H9 (cell line): ENCODE results near the gene ATP6V0A1. TPM values are rescaled to one million over a fixed set of nuclear protein-coding genes. Genes with fewer than 3 reads are reported as not detected.

Experiments
- DNase-seq: peaks from one replicate; pipeline ENCODE4 v3.0.0-alpha.2; 2017
- H2AFZ ChIP-seq: one replicate; pipeline ENCODE4 v1.6.1; 2013; ENCODE audit warnings: mild to moderate bottlenecking, low read length, control low read depth, moderate library complexity
- H2AK5ac ChIP-seq: 2 replicates; pipeline ENCODE4 v1.6.1; 2013; ENCODE audit warnings: low read length, control low read depth, mixed read lengths; ENCODE audit not compliant: insufficient read length
- H2BK120ac ChIP-seq: one replicate; pipeline ENCODE4 v1.6.1; 2013; ENCODE audit warnings: low read depth, mild to moderate bottlenecking, low read length, control low read depth, inconsistent platforms; ENCODE audit not compliant: poor library complexity, severe bottlenecking
- H2BK12ac ChIP-seq: 2 replicates; pipeline ENCODE4 v1.6.1; 2013; ENCODE audit warnings: low read length, control low read depth, mixed read lengths, low read depth; ENCODE audit not compliant: insufficient read length
- H2BK15ac ChIP-seq: 2 replicates; pipeline ENCODE4 v1.6.1; 2013; ENCODE audit warnings: low read depth, low read length, control low read depth
- H2BK20ac ChIP-seq: one replicate; pipeline ENCODE4 v1.6.1; 2013; ENCODE audit warnings: low read depth, mild to moderate bottlenecking, low read length, control low read depth, inconsistent platforms; ENCODE audit not compliant: poor library complexity, severe bottlenecking
- H2BK5ac ChIP-seq: 2 replicates; pipeline ENCODE4 v1.6.1; 2013; ENCODE audit warnings: low read length, control low read depth, mixed read lengths; ENCODE audit not compliant: insufficient read length
- H3K14ac ChIP-seq: 2 replicates; pipeline ENCODE4 v1.6.1; 2013; ENCODE audit warnings: low read length, control low read depth; ENCODE audit not compliant: insufficient read depth
- H3K18ac ChIP-seq: 2 replicates; pipeline ENCODE4 v1.6.1; 2013; ENCODE audit warnings: low read depth, mild to moderate bottlenecking, mixed read lengths, low read length, control low read depth; ENCODE audit not compliant: insufficient read length
- H3K23ac ChIP-seq: 2 replicates; pipeline ENCODE4 v1.6.1; 2013; ENCODE audit warnings: low read length, control low read depth, mixed read lengths, low read depth; ENCODE audit not compliant: insufficient read length
- H3K23me2 ChIP-seq: 2 replicates; pipeline ENCODE4 v1.6.1; 2013; ENCODE audit warnings: low read depth, mild to moderate bottlenecking, mixed read lengths, low read length, control low read depth; ENCODE audit not compliant: insufficient read length, poor library complexity, severe bottlenecking
- H3K27ac ChIP-seq: 2 replicates; pipeline ENCODE4 v1.5.1; 2013; ENCODE audit warnings: low read length, control low read depth, mixed read lengths, low read depth; ENCODE audit not compliant: insufficient read length
- H3K27me3 ChIP-seq: 2 replicates; pipeline ENCODE4 v1.6.1; 2013; ENCODE audit warnings: low read length, control low read depth, inconsistent platforms; ENCODE audit not compliant: insufficient read depth
- H3K4ac ChIP-seq: 2 replicates; pipeline ENCODE4 v1.6.1; 2013; ENCODE audit warnings: low read depth, mild to moderate bottlenecking, control low read depth, inconsistent platforms, low read length, moderate library complexity
- H3K4me1 ChIP-seq: 2 replicates; pipeline ENCODE4 v1.6.1; 2013; ENCODE audit warnings: low read length, control low read depth, inconsistent platforms; ENCODE audit not compliant: insufficient read depth
- H3K4me2 ChIP-seq: 2 replicates; pipeline ENCODE4 v1.6.1; 2013; ENCODE audit warnings: low read length, control low read depth, mixed read lengths; ENCODE audit not compliant: insufficient read length, insufficient read depth
- H3K56ac ChIP-seq: 2 replicates; pipeline ENCODE4 v1.6.1; 2013; ENCODE audit warnings: low read depth, mild to moderate bottlenecking, mixed read lengths, low read length, control low read depth; ENCODE audit not compliant: insufficient read length
- H3K79me1 ChIP-seq: 2 replicates; pipeline ENCODE4 v1.6.1; 2013; ENCODE audit warnings: low read depth, mild to moderate bottlenecking, moderate library complexity, low read length, control low read depth, inconsistent platforms; ENCODE audit not compliant: insufficient read depth, poor library complexity, severe bottlenecking
- H3K79me2 ChIP-seq: 2 replicates; pipeline ENCODE4 v1.6.1; 2013; ENCODE audit warnings: low read length, control low read depth, inconsistent platforms; ENCODE audit not compliant: insufficient read depth
- H3K9ac ChIP-seq: 2 replicates; pipeline ENCODE4 v1.6.1; 2013; ENCODE audit warnings: low read length, control low read depth, mixed read lengths; ENCODE audit not compliant: insufficient read length; ENCODE audit errors: extremely low read depth
- H3K9me3 ChIP-seq: one replicate; pipeline ENCODE4 v1.6.1; 2013; ENCODE audit warnings: low read depth, low read length, inconsistent platforms; ENCODE audit not compliant: control insufficient read depth
- H3T11ph ChIP-seq: one replicate; pipeline ENCODE4 v1.6.1; 2013; ENCODE audit warnings: mild to moderate bottlenecking, low read length, control low read depth, inconsistent platforms
- H4K20me1 ChIP-seq: one replicate; pipeline ENCODE4 v1.6.1; 2013; ENCODE audit not compliant: control insufficient read depth, insufficient read length, insufficient read depth
- H4K5ac ChIP-seq: 2 replicates; pipeline ENCODE4 v1.6.1; 2013; ENCODE audit warnings: low read depth, mild to moderate bottlenecking, mixed read lengths, low read length, control low read depth; ENCODE audit not compliant: insufficient read length
- H4K8ac ChIP-seq: replicated peaks from 2 replicates; pipeline ENCODE4 v1.6.1; 2013; ENCODE audit warnings: low read length, control low read depth, mixed read lengths, low read depth; ENCODE audit not compliant: insufficient read length
- H4K91ac ChIP-seq: 2 replicates; pipeline ENCODE4 v1.6.1; 2013; ENCODE audit warnings: low read depth, mild to moderate bottlenecking, moderate library complexity, mixed read lengths, low read length, control low read depth; ENCODE audit not compliant: insufficient read length
- H3K27ac Mint-ChIP-seq, 3 experiments: 2 replicates in 2 of 3; 3 replicates in 1 of 3; pipeline ENCODE4 v1.8.0; 2020 to 2021; ENCODE audit warnings: mixed read lengths in 3 of 3, mild to moderate bottlenecking in 1 of 3, moderate library complexity in 1 of 3
- H3K27me3 Mint-ChIP-seq: 2 replicates; pipeline ENCODE4 v1.8.0; 2021; ENCODE audit warnings: low read depth, mild to moderate bottlenecking, moderate library complexity, mixed read lengths
- H3K36me3 Mint-ChIP-seq, 3 experiments: 2 replicates in 2 of 3; 3 replicates in 1 of 3; pipeline ENCODE4 v1.8.0; 2020 to 2021; ENCODE audit warnings: low read depth in 3 of 3, mixed read lengths in 3 of 3; ENCODE audit not compliant: insufficient read depth in 1 of 3
- H3K4me1 Mint-ChIP-seq, 2 experiments: 2 replicates each; pipeline ENCODE4 v1.8.0; 2020; ENCODE audit warnings: mixed read lengths in 2 of 2
- H3K4me3 Mint-ChIP-seq, 2 experiments: 2 replicates in 1 of 2; 3 replicates in 1 of 2; pipeline ENCODE4 v1.8.0; 2020 to 2021; ENCODE audit warnings: mild to moderate bottlenecking in 2 of 2, mixed read lengths in 2 of 2, moderate library complexity in 1 of 2
- H3K9me3 Mint-ChIP-seq, 2 experiments: 2 replicates in 1 of 2; 3 replicates in 1 of 2; pipeline ENCODE4 v1.8.0; 2020; ENCODE audit warnings: mild to moderate bottlenecking in 2 of 2, mixed read lengths in 2 of 2, moderate library complexity in 1 of 2
- CTCF ChIP-seq: fragments of 200-600 bp; sonication (generic); conservative IDR thresholded peaks from 3 replicates; pipeline ENCODE4 v1.8.0; 2021; ENCODE audit warnings: antibody characterized with exemption, mild to moderate bottlenecking
- WGBS: extraction: QIAGEN DNeasy Blood & Tissue Kit; methylation state at CpG from one replicate; pipeline ENCODE4 v1.1.7; 2013; ENCODE audit warnings: missing lambda C conversion rate, low lambda C conversion rate, mixed read lengths; ENCODE audit not compliant: insufficient read length; ENCODE audit errors: extremely low coverage; 5-methylcytosine and 5-hydroxymethylcytosine counted together
- total RNA-seq: library from RNA; stranded (reverse); gene quantifications from 2 replicates; pipeline ENCODE4 v1.2.1, GENCODE V29; 2021

Gene ATP6V0A1
- total RNA-seq, 1 experiment from 2014 or later, result 54.1 TPM

DNA sequence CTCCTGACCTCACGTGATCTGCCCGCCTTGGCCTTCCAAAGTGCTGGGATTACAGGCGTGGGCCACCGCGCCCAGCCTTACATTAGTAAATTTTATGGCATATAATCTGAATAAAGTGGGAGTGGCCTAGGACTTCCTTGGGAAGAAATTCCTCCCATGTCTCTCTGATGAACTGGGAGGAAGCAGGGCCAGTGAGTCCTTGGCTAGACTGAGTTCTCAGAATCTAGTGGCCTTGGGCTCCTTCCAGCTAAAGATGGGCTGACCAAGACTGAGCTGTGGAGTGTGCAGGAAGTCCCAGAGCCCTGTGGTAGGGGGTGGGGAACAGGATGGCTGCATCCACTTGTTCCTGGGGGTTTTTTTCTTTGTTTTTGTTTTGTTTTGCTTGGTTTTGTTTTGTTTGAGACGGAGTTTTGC lies 67.4 kb downstream of the ATP6V0A1 start:
- Histone ChIP-seq H3K27ac (no peak overlapping the region), H2BK120ac (no peak overlapping the region), H2AFZ (no peak overlapping the region), H2BK5ac (no peak overlapping the region), H3K9me3 (no peaks in the 10 kb centered on the region), H2AK5ac (no peak overlapping the region), H2BK20ac (no peak overlapping the region), H3K9ac (no peak overlapping the region), H3K4me1 (no peaks in the 10 kb centered on the region), H4K91ac (no peak overlapping the region), H4K8ac (no peak overlapping the region), H2BK12ac (no peak overlapping the region), H3K79me2 (no peaks in the 10 kb centered on the region), H3T11ph (no peak overlapping the region), H4K20me1 (no peaks in the 10 kb centered on the region), H4K5ac (no peak overlapping the region), H3K14ac (no peak overlapping the region), H3K56ac (no peak overlapping the region), H3K23me2 (no peaks in the 10 kb centered on the region), H3K4me2 (no peak overlapping the region), H2BK15ac (no peak overlapping the region), H3K4ac (no peak overlapping the region), H3K79me1 (no peaks in the 10 kb centered on the region), H3K18ac (no peak overlapping the region), H3K27me3 (no peaks in the 10 kb centered on the region), H3K23ac (no peak overlapping the region)
- WGBS, result no CpG with 5 or more reads among the region's 6 CpGs
- Mint-ChIP-seq H3K4me3 (no peak overlapping the region), H3K27me3 (peaks cover 21% of the 10 kb centered on the region), H3K36me3 (peaks cover 0 to 19% (median 16%) of the 10 kb centered on the region in 3 experiments; a peak in 6 of 7 replicates), H3K27ac (no peak overlapping the region), H3K9me3 (0 out of 5 replicates have a peak, but pooled peaks cover 0 to 3% of the 10 kb centered on the region in 2 experiments), H3K4me1 (peaks cover 3 to 11% of the 10 kb centered on the region in 2 experiments; a peak in 3 of 4 replicates)
- DNase-seq, result no peak
- TF ChIP-seq CTCF, result no peak
